SK-N-MC (cell line): ENCODE measurements around the gene PCGF3.

Source experiments
- EZH2 ChIP-seq: fragments of 200-600 bp; sonication (generic); IDR thresholded peaks from one replicate; pipeline ENCODE4 v1.6.1; 2017; ENCODE audit warnings: antibody characterized with exemption
- POLR2AphosphoS5 ChIP-seq: IDR thresholded peaks from 2 replicates; pipeline ENCODE4 v1.6.1; 2012; ENCODE audit warnings: mild to moderate bottlenecking, low read depth, low read length, borderline replicate concordance

DNA sequence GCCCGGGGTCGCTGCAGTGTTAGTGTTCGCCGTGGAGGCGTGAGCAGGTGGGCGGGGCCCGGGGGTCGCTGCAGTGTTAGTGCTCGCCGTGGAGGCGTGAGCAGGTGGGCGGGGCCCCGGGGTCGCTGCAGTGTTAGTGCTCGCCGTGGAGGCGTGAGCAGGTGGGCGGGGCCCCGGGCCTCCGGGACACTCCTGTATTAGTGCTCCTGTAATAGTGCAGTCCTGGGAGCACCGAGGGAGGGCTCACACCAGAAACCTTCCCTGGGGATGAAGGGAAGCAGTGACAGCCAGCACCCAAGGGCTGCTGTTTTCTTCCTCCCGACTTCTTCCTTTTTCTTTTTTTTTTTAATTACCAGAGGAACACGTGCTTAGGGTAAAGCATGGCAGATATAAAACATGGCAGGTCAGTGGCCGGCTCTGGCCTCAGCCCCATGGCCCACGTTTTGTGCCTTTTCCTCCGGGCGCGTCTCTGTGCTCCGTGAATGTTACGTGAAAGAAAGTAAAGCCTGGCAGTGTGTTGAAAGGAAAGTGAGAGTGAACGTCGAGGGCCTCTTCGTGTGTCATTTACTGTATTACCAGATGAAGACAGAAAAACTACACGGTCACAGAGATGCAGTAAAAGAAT, 42.0 kb downstream of the PCGF3 start:
- no peak for TF ChIP-seq POLR2AphosphoS5
- TF ChIP-seq EZH2: no peak
